Nephron (organoid): ENCODE measurements around the gene SPACA6.
A peak's percentile ranks its signal among the peaks of the same experiment; 100 is the strongest.

Source experiments
- H3K27ac Mint-ChIP-seq, 3 experiments: 2 replicates each; pipeline ENCODE4 v1.8.0; 2020; ENCODE audit warnings: mixed read lengths in 3 of 3, mild to moderate bottlenecking in 2 of 3, moderate library complexity in 1 of 3
- H3K27me3 Mint-ChIP-seq: 2 replicates; pipeline ENCODE4 v1.8.0; 2021; ENCODE audit warnings: low read depth, mild to moderate bottlenecking, moderate library complexity, mixed read lengths
- H3K36me3 Mint-ChIP-seq: 2 replicates; pipeline ENCODE4 v1.8.0; 2020; ENCODE audit warnings: low read depth, mixed read lengths
- H3K4me1 Mint-ChIP-seq: 2 replicates; pipeline ENCODE4 v1.8.0; 2020; ENCODE audit warnings: mixed read lengths
- H3K4me3 Mint-ChIP-seq, 3 experiments: 2 replicates each; pipeline ENCODE4 v1.8.0; 2020; ENCODE audit warnings: mild to moderate bottlenecking in 3 of 3, mixed read lengths in 3 of 3, moderate library complexity in 2 of 3
- H3K9me3 Mint-ChIP-seq: 2 replicates; pipeline ENCODE4 v1.8.0; 2020; ENCODE audit warnings: mixed read lengths
- CTCF ChIP-seq, 3 experiments: fragments of 200-600 bp; sonication (generic); IDR thresholded peaks; one replicate each; pipeline ENCODE4 v1.5.0; 2021; ENCODE audit warnings: antibody characterized with exemption in 3 of 3; ENCODE audit not compliant: unreplicated experiment in 3 of 3

Gene SPACA6

GRCh38 chr19:51712461-51713081 lies 19.4 kb downstream of the SPACA6 start:
- peaks cover 8% of the 10 kb centered on the region for H3K36me3 Mint-ChIP-seq
- H3K27me3 Mint-ChIP-seq, result peaks cover 35% of the 10 kb centered on the region
- no peak overlapping the region for H3K27ac Mint-ChIP-seq
- H3K4me3 Mint-ChIP-seq, result no peak overlapping the region
- H3K9me3 Mint-ChIP-seq, result peaks cover 2% of the 10 kb centered on the region
- peak; percentile 36 to 42 (median 40) for TF ChIP-seq CTCF (IDR thresholded peaks at IDR 0.05; ENCODE audit: unreplicated experiment in 3 of 3)
- no peaks in the 10 kb centered on the region for H3K4me1 Mint-ChIP-seq

- peaks cover 5% of the 10 kb centered on the region for H3K9me3 Mint-ChIP-seq
- no peaks in the 10 kb centered on the region for H3K36me3 Mint-ChIP-seq
- no peak for TF ChIP-seq CTCF (IDR thresholded peaks at IDR 0.05; ENCODE audit: unreplicated experiment in 3 of 3)
- H3K4me3 Mint-ChIP-seq, result no peak overlapping the region
- no peaks in the 10 kb centered on the region for H3K4me1 Mint-ChIP-seq
- no peak overlapping the region for H3K27ac Mint-ChIP-seq
- peaks cover 45% of the 10 kb centered on the region for H3K27me3 Mint-ChIP-seq
Measured at GRCh38 chr19:51713319-51714285, 20.5 kb downstream of the SPACA6 start.

- Mint-ChIP-seq H3K9me3 (peaks cover 8% of the 10 kb centered on the region), H3K27me3 (peaks cover 55% of the 10 kb centered on the region), H3K4me1 (no peaks in the 10 kb centered on the region)
Measured at GRCh38 chr19:51714848-51715247, 21.7 kb downstream of the SPACA6 start.

GRCh38 chr19:51715850-51716249 lies 22.7 kb downstream of the SPACA6 start:
- Mint-ChIP-seq H3K4me3 (no peak overlapping the region), H3K9me3 (peaks cover 8% of the 10 kb centered on the region), H3K27ac (no peak overlapping the region), H3K36me3 (no peaks in the 10 kb centered on the region), H3K4me1 (no peaks in the 10 kb centered on the region), H3K27me3 (peaks cover 65% of the 10 kb centered on the region)
- TF ChIP-seq CTCF (IDR thresholded peaks at IDR 0.05; ENCODE audit: unreplicated experiment in 3 of 3), result no peak

More at GRCh38 chr19:51714848-51715247, 21.7 kb downstream of the SPACA6 start:
- no peak overlapping the region for H3K4me3 Mint-ChIP-seq
- no peak for TF ChIP-seq CTCF (IDR thresholded peaks at IDR 0.05; ENCODE audit: unreplicated experiment in 3 of 3)
- H3K36me3 Mint-ChIP-seq, result no peaks in the 10 kb centered on the region
- H3K27ac Mint-ChIP-seq, result no peak overlapping the region

GRCh38 chr19:51716925-51717324 lies 23.8 kb downstream of the SPACA6 start:
- H3K4me1 Mint-ChIP-seq, result no peaks in the 10 kb centered on the region

More at GRCh38 chr19:51716925-51717324, 23.8 kb downstream of the SPACA6 start:
- Mint-ChIP-seq H3K27me3 (peaks cover 74% of the 10 kb centered on the region), H3K4me3 (no peak overlapping the region), H3K9me3 (peaks cover 8% of the 10 kb centered on the region), H3K27ac (no peak overlapping the region), H3K36me3 (no peaks in the 10 kb centered on the region)
- TF ChIP-seq CTCF (IDR thresholded peaks at IDR 0.05; ENCODE audit: unreplicated experiment in 3 of 3), result no peak
